ENCODE data around the gene CCDC51. TPM values are rescaled to one million over a fixed set of nuclear protein-coding genes. Genes with fewer than 3 reads are reported as not detected.

The CCDC51 gene
- polyA plus RNA-seq, 1 donor (not counting 4 experiments of a cell fraction or from before 2014, with no cell fraction given), result 27.9 TPM

DNA sequence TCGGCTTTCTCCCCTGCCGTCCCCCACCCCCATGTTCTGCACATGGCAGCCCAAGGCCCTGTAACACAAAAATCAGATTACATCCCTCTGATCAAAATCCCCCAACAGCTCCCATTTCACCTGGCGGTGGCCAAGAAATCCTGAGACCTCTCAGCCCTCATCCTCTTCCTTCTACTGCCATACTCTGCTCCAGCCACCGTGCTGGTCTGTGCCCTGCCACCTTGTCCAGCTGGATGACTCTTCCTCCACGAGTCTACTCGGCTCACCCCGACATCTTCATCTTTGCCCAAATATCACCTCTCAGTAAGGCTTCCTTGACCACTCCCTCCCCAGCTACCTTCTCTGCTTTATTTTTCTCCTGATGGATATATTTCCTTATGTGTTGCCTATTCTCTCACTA is 3.1 kb downstream of the CCDC51 start:
- H3K36me3 ChIP-seq (ENCODE audit: control insufficient read depth in 2 of 2, extremely low read depth in 1 of 2, insufficient read depth in 2 of 2, low read length in 2 of 2), result peaks cover 4 to 26% of the 10 kb centered on the region in 2 experiments
- TF ChIP-seq EZH2 (IDR thresholded peaks at IDR 0.05; ENCODE audit: low read length), result no peak
- no peak overlapping the region for H2AFZ ChIP-seq (ENCODE audit: control insufficient read depth, low read length)
- DNase-seq (ENCODE audit: low read depth, low spot score), result no peak
- H3K9me1 ChIP-seq (ENCODE audit: control insufficient read depth, extremely low read depth, insufficient read depth, low read length), result peaks cover 3% of the 10 kb centered on the region
- dilution Hi-C loops (cut with MboI; ENCODE audit: extremely low pct_ligation_motif_present, low sequenced_read_pairs), result loop anchor here (25.0 kb wide), 1 partner anchor 175 kb away; no protein-coding TSS in a partner anchor
- no peak overlapping the region for H3K9ac ChIP-seq (ENCODE audit: control insufficient read depth, extremely low read depth, insufficient read depth, low read length)
- H3K27me3 ChIP-seq (ENCODE audit: control insufficient read depth, extremely low read depth, insufficient read depth, low read length), result no peaks in the 10 kb centered on the region
- H4K20me1 ChIP-seq (ENCODE audit: control insufficient read depth, extremely low read depth, insufficient read depth, low read length), result peaks cover 4% of the 10 kb centered on the region
- no peak overlapping the region for H3K4me3 ChIP-seq (ENCODE audit: control insufficient read depth in 2 of 3, extremely low read depth in 1 of 3, insufficient read depth in 2 of 3, low read depth in 1 of 3, low read length in 3 of 3)
- peaks cover 52% of the 10 kb centered on the region for H3K4me1 ChIP-seq (ENCODE audit: control insufficient read depth, extremely low read depth, insufficient read depth, low read length)
- H3K27ac ChIP-seq (ENCODE audit: control insufficient read depth, insufficient read depth, low read length), result no peak overlapping the region
- FAIRE-seq, result no peak
- H3K9me3 ChIP-seq (ENCODE audit: control insufficient read depth, low read depth, low read length), result no peaks in the 10 kb centered on the region
- peaks cover 30% of the 10 kb centered on the region for H3K79me2 ChIP-seq (ENCODE audit: control insufficient read depth, insufficient read depth, low read length)
- H3K4me2 ChIP-seq (ENCODE audit: control insufficient read depth, extremely low read depth, insufficient read depth, low read depth, low read length), result no peak overlapping the region

DNA sequence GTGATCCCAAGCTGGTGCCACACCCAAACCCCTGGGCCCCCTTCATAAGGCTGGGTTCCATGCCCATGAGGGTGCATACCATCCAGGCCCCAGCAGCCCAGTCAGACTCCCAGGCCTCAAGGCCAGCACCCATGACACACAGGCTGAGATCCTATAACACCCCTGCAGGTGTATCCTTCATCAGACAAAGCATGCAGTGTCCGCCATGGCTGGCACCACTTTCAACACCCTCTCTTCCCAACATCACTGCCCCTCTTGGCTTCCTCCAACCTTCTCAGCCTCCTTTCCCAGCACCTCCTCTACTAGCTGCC is 3.5 kb downstream of the CCDC51 start:
- no peak for TF ChIP-seq EZH2 (IDR thresholded peaks at IDR 0.05; ENCODE audit: low read length)
- TF ChIP-seq, protein P1, sequence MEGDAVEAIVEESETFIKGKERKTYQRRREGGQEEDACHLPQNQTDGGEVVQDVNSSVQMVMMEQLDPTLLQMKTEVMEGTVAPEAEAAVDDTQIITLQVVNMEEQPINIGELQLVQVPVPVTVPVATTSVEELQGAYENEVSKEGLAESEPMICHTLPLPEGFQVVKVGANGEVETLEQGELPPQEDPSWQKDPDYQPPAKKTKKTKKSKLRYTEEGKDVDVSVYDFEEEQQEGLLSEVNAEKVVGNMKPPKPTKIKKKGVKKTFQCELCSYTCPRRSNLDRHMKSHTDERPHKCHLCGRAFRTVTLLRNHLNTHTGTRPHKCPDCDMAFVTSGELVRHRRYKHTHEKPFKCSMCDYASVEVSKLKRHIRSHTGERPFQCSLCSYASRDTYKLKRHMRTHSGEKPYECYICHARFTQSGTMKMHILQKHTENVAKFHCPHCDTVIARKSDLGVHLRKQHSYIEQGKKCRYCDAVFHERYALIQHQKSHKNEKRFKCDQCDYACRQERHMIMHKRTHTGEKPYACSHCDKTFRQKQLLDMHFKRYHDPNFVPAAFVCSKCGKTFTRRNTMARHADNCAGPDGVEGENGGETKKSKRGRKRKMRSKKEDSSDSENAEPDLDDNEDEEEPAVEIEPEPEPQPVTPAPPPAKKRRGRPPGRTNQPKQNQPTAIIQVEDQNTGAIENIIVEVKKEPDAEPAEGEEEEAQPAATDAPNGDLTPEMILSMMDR (optimal IDR thresholded peaks at IDR 0.05 in 1 of 3, IDR thresholded peaks at IDR 0.05 in 1 of 3, conservative IDR thresholded peaks at IDR 0.05 in 1 of 3; ENCODE audit: extremely low read depth in 1 of 3, insufficient read depth in 2 of 3, low read length in 3 of 3), result no peak
- H3K79me2 ChIP-seq (ENCODE audit: control insufficient read depth, insufficient read depth, low read length), result peaks cover 26% of the 10 kb centered on the region
- H2AFZ ChIP-seq (ENCODE audit: control insufficient read depth, low read length), result no peak overlapping the region
- H3K4me1 ChIP-seq (ENCODE audit: control insufficient read depth, extremely low read depth, insufficient read depth, low read length), result peaks cover 52% of the 10 kb centered on the region
- dilution Hi-C loops (cut with MboI; ENCODE audit: extremely low pct_ligation_motif_present, low sequenced_read_pairs), result loop anchor here (25.0 kb wide), 1 partner anchor 174 kb away; no protein-coding TSS in a partner anchor
- FAIRE-seq (no peak), DNase-seq (ENCODE audit: low read depth, low spot score) (no peak)
- H3K36me3 ChIP-seq (ENCODE audit: control insufficient read depth in 2 of 2, extremely low read depth in 1 of 2, insufficient read depth in 2 of 2, low read length in 2 of 2), result peaks cover 4 to 22% of the 10 kb centered on the region in 2 experiments
- H4K20me1 ChIP-seq (ENCODE audit: control insufficient read depth, extremely low read depth, insufficient read depth, low read length), result no peaks in the 10 kb centered on the region
- H3K9me1 ChIP-seq (ENCODE audit: control insufficient read depth, extremely low read depth, insufficient read depth, low read length), result no peaks in the 10 kb centered on the region
- no peaks in the 10 kb centered on the region for H3K9me3 ChIP-seq (ENCODE audit: control insufficient read depth, low read depth, low read length)
- no peaks in the 10 kb centered on the region for H3K27me3 ChIP-seq (ENCODE audit: control insufficient read depth, extremely low read depth, insufficient read depth, low read length)
- no peak overlapping the region for H3K4me3 ChIP-seq (ENCODE audit: control insufficient read depth in 2 of 3, extremely low read depth in 1 of 3, insufficient read depth in 2 of 3, low read depth in 1 of 3, low read length in 3 of 3)
- no peak overlapping the region for H3K4me2 ChIP-seq (ENCODE audit: control insufficient read depth, extremely low read depth, insufficient read depth, low read depth, low read length)
- H3K27ac ChIP-seq (ENCODE audit: control insufficient read depth, insufficient read depth, low read length), result no peak overlapping the region
- H3K9ac ChIP-seq (ENCODE audit: control insufficient read depth, extremely low read depth, insufficient read depth, low read length), result no peak overlapping the region

Data from keratinocyte (primary cell).